Measurements from ENCODE around the gene GLYR1.
"Not testable (repeated sequence)": the region's sequence is repeated elsewhere in the genome, so short reads cannot be mapped to it uniquely, and the experiment has no call there.

Gene GLYR1

GRCh38 chr16:4846901-4847773 lies at the start of gene GLYR1, which contains the start of gene UBN1:
Gene GLYR1, minus strand, starts transcription at chr16:4847288. Its CDS starts 23 bp downstream, at chr16:4847265.
Gene UBN1, plus strand, starts transcription at chr16:4847481. Its CDS starts 5,437 bp downstream, at chr16:4852918.
- peak; percentile 100 for DNase-seq

DNA sequence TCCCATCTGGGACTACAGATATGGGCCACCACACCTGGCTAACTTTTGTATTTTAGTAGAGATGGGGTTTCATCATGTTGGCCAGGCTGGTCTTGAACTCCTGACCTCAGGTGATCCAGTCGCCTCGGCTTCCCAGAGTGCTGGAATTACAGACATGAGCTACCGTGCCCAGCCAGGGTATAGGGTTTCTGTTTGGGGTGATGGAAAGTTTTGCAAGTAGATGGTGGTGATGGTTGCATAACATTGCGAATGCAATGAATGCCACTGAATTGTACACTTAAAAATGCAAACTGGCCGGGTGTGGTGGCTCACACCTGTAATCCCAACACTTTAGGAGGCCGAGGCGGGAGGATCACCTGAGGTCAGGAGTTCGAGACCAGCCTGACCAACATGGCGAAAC lies 49.7 kb upstream of the GLYR1 start:
- not testable (repeated sequence) for DNase-seq

DNA sequence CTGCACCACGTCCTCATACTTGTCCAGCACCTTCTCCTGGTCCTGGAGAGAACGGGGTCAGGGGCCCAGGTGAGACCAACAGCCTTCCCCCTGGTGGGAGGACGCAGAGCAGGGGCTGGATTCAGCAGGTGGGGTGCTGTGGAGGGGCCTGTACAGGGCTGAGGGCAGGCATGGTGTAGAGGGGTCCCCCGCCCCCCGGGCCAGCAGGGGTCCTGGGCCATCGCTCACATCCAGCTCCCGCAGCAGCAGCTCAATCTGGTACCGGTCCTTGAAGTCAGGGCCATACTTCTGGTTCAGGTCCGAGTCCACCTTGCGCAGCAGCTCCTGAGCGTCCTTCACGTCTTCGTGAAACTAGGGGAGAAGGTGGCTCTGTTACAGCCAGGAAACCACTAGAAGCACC lies 48.3 kb upstream of the GLYR1 start:
- DNase-seq: no peak

GRCh38 chr16:4894276-4895150 lies 47.4 kb upstream of the GLYR1 start:
- DNase-seq: peak in 1 of 2 experiments; percentile 6

DNA sequence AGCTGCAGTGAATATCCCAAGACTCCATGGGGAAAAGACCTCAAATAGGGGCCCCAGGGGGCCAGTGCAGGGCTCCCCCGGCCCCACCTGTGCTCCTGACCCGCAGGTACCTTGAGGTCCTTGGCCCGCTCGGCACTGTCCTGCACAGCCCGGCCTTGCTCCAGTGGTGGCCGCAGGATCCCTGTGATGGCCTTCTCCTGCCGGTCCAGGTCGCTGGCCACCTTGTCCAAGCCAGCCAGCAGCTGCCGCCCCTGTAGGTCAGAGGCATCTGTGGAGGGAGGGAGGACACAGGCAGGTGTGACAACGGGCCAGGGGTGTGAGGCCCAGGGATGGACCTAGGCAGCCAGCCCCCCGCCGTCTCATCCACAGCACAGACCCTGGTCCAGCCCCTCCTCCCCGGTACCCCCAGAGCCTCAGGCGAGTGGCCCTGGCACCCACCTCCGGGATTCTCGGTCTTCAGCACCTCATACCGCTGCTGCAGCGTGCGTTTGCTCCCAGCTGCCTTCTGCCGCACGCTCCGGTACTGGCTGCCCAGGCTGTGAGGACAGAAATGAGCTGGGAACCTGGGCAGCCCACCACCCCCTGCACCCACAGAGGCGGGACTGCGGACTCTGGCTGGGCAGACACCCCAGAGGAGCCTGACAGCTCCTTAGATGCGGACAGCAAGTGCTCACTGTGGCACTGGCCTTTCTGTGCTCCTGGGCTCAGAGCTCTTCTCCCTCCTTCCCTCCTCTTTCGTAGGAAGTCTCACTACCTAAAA lies 46.2 kb upstream of the GLYR1 start:
- DNase-seq: no peak

DNA sequence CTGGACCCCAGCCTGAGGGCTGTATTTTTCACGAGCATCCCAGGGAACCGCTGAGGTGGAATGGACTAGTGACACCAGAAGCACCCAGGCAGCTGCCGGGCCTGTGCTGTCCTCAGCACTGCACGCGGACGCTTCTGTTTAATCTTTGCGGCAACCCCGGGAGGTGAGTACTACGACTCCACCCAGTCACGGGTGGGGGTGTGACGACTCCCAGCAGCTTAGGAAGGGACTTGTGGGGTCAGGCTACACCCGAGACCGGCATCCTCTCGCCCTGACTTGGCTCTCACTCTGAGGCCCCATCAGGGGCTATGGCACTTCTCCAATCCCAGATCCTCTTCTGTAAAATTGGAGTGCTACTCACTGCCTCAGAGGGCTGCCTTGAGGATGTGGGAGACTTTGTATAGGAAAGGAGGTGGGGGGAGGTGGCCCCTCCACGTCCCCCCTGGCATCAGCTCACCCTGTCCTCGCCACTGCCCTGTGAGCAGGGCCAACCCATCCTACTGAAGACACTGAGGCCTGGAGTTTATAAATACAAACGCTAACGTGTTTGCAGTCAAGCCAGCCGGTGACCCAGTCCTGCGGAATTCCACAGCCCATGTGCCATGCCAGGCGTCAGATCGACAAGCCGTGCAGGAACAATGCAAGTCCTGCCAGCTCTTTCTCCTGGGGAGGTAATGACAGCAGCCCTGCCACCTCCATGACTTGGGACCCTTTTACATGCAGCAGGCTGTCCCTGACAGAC lies 45.4 kb upstream of the GLYR1 start:
- DNase-seq: no peak

DNA sequence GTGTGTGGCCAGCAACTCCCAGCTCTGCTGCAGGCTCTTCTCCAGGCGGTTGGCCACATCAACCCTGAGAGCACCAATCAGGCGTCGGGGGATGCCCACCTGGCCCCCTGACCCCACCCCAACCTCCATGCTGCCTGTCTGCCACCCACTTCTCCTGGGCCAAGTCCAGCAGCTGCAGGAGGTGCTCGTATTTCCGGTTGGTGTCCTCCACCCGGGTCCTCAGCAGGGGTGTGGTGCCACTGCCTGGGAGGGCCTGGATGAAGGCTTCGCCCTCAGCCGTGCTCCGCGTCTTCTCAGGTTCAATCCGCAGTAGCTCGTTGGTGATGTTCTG lies 44.8 kb upstream of the GLYR1 start:
- DNase-seq: no peak

GRCh38 chr16:4891097-4891885 lies 44.2 kb upstream of the GLYR1 start:
- DNase-seq: no peak

DNA sequence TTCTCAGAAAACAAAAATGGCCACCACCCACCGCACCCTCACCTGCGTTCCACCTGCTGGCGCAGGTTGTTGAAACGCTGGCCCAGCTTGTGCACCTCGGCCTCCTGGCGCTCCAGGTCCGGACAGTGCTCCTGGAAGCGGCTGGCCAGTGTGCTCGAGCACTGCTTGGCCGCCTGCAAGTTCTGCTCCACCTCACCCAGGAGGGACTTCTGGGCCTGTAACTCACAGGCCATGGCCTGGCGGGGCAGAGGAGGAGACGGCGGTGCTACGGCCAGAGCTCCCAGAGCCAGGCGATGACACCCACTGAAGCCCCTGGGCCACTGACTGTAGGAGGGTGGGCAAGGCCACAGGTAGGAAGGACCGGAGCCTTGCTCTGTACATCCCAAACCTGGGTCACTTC lies 43.6 kb upstream of the GLYR1 start:
- DNase-seq: no peak

DNA sequence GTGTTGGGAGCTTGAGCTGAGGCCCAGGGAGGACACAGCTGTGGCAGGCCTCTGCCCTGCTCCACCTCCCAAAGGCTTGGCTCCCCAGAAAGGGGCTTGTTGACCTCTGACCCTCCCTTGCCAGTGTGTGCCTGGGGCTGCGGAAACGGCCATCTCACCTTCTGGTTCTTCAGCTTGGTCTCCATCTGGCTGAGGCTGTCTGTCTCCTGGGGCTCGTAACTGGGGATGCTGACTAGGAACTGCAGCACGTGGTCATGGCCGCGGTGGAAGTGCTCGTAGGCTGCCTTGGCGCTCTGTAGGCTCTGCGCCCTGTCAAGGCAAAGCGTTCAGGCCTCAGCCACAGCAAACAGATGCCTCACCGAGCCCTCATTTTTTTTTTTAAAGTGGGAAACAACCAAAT lies 42.9 kb upstream of the GLYR1 start:
- no peak for DNase-seq

- no peak for DNase-seq
Observed at GRCh38 chr16:4888428-4889135, 41.5 kb upstream of the GLYR1 start.

DNA sequence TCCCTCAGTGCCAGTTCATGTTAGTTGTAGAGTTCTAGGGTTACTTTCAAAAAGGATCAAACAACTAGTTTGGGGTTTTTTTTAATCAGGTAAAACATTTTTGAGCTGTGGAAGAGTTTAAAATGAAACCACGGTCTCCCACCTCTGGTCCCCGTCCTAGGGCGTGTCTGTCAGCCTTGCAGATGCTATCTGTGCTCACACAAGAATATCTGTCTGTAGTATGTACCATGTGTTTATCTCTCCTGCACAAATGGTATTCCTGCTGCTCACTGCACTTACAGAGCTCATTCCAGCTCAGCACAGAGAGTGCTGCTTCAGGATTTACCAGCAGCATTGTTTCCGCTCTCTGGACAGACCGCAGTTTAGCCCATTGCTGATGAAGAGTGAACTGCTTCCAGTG lies 39.1 kb upstream of the GLYR1 start:
- DNase-seq: no peak

DNA sequence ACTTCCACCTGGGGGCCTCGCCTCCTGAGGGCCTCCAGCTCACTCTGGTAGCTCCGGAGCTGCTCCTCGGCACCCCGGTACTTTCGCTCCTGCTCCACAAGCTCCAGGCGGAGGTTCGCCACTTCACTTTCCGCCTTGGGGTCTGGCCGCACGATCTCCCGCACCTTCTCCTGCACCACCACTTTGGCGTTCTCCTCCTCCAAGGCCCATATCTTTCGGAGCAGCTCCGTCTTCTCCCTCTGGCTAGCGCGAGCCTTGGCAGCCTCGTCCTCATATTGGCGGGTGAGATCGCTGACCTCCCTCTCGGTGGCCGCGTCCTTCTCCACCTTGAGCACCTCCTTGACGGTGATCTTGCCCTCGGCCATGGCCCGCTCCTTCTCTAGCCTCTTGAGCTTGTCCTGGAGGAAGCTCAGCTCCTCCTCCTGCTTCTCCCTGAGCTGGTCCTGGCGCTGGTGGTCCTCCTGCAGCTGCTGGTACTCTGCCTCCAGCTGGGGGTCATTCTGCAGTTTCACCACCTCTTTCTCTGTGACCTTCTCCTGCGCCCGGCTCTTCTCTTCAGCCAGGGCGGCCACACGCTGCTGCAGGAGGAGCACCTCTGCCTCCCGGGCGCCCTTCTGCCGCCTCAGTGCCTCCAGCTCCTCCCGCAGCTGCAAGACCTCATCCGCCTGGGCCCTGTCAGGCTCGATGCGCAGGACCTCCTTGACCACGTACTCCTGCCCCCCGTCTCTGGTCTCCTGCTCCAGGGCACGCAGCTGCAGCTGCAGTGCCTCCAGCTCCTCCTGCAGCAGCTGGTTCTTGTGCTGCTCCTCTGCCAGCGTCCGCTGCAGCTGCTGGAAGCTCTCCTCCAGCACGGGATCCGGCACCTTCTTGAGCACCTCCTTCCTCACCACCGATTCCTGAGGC lies 38.1 kb upstream of the GLYR1 start:
- no peak for DNase-seq

GRCh38 chr16:4884209-4884608 lies 37.1 kb upstream of the GLYR1 start:
- no peak for DNase-seq

DNA sequence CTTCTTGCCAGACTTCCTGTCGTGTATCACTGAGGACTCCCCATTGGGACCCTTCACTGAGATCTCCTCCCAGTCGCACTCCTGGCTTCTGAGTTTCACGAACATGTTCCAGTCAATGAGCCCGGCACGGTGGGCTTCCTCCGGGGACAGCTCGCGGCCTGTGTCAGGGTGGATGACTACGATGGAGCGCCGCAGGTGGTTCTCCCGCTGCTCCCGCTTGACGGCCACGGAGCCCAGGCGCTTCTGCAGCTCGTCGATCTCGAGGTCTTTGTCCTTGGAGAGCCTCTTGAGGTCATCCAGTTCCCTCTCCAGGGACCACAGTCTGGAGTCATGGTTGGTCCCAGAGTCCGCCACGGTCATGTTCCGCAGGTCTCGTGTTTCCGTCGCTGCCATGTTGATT lies 36.4 kb upstream of the GLYR1 start:
- no peak for DNase-seq

DNA sequence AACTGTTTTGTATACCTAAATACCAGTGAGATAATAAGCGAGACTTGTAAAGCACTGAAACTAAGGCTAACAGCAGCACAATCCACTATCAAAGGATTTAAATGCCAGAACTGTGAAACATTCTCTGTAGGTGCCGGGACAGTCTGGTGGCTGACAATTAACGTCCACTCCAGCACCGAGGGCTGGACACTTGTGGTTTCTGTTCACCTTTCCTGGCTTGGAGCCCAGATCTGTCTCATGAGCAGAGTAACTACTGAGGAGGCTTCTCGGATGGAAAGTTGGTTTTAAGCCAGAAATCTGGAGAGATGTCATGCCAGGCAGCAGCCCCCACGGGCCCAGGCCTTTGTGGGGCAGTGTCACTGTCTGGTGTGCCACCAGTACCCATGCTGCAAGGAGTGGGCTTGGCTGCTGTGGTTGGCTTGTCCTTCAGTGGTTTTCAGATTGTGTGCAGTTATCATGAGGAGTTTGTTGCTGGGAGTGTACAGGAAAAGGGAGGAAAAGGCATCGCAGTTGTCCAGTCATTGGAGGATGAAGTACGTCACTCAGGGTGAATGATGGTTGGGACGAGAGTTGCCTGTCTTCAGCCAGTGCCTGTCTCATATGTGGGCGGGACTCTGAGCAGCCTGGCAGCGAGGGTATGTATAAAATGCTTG lies 35.7 kb upstream of the GLYR1 start:
- DNase-seq: no peak

- DNase-seq: no peak
Observed at GRCh38 chr16:4882000-4882632, 35.0 kb upstream of the GLYR1 start.

DNA sequence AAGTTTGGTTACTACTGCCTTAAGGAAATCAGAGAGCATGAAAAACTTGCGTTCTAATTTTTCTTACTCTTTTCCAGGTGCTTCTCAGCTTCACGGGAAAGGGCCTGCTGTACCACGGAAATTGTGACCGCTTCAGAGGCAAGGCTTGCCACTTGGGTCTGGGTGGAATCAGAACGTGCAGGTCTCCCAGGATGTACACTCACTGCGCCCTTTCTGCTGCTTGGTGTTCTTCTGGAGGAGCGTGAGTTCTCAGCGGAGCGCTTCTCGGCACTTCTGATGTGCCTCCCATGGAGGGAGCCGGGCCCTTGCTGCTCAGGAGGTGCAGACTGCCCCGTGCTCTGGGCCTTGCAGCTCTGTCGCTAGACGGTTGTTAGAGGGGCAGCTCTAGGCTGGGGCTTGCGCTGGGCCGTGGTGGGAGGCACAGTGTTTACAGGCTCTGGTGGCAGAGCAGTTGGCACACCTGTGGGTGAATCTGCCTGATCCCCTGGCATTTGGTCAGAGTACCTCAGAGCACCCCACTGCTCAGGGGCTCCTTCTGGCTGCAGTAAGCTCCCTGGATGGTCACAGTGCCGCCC lies 33.0 kb upstream of the GLYR1 start:
- no peak for DNase-seq
